ENCODE measurements around the gene POC5.
"Not testable (repeated sequence)": the region's sequence is repeated elsewhere in the genome, so short reads cannot be mapped to it uniquely, and the experiment has no call there.

POC5 gene

GRCh38 chr5:75726224-75726623 is 9.0 kb upstream of the POC5 start:
- not testable (repeated sequence) for H3K79me2 ChIP-seq (ENCODE audit: control insufficient read depth, insufficient read depth, low read length); H3K4me2 ChIP-seq (ENCODE audit: low read length); H3K4me3 ChIP-seq (ENCODE audit: low read length); H3K4ac ChIP-seq (ENCODE audit: low read depth, low read length); H3K56ac ChIP-seq (ENCODE audit: low read length); H3K27ac ChIP-seq (ENCODE audit: low read depth, low read length); H2BK15ac ChIP-seq (replicated peaks; ENCODE audit: low read depth); H3K23ac ChIP-seq (ENCODE audit: low read length); H2BK120ac ChIP-seq (ENCODE audit: low read depth, low read length); H2BK5ac ChIP-seq (ENCODE audit: low read length); H4K5ac ChIP-seq (ENCODE audit: low read length); H2AK5ac ChIP-seq (ENCODE audit: low read length); H3K27me3 ChIP-seq (ENCODE audit: insufficient read depth, low read length, poor library complexity); H3K79me1 ChIP-seq (ENCODE audit: low read length); DNase-seq; H3K36me3 ChIP-seq (ENCODE audit: control insufficient read depth, insufficient read depth, low read length); H3K18ac ChIP-seq (ENCODE audit: low read length); H4K8ac ChIP-seq (ENCODE audit: low read depth, low read length); H3K9ac ChIP-seq (ENCODE audit: low read length); H3K4me1 ChIP-seq (ENCODE audit: control insufficient read depth, low read depth, low read length)

- H3K4me1 ChIP-seq (ENCODE audit: control insufficient read depth, low read depth, low read length): no peaks in the 10 kb centered on the region
- no peak overlapping the region for H3K56ac ChIP-seq (ENCODE audit: low read length)
- no peaks in the 10 kb centered on the region for H3K79me1 ChIP-seq (ENCODE audit: low read length)
- H2BK120ac ChIP-seq (ENCODE audit: low read depth, low read length): no peak overlapping the region
- no peak for DNase-seq
- no peak overlapping the region for H2BK5ac ChIP-seq (ENCODE audit: low read length)
- H3K4ac ChIP-seq (ENCODE audit: low read depth, low read length): no peak overlapping the region
- H2AK5ac ChIP-seq (ENCODE audit: low read length): no peak overlapping the region
- H3K79me2 ChIP-seq (ENCODE audit: control insufficient read depth, insufficient read depth, low read length): no peaks in the 10 kb centered on the region
- no peak overlapping the region for H3K9ac ChIP-seq (ENCODE audit: low read length)
- no peak overlapping the region for H3K18ac ChIP-seq (ENCODE audit: low read length)
- H2BK15ac ChIP-seq (replicated peaks; ENCODE audit: low read depth): no peak overlapping the region
- no peaks in the 10 kb centered on the region for H3K27me3 ChIP-seq (ENCODE audit: insufficient read depth, low read length, poor library complexity)
- no peak overlapping the region for H3K4me3 ChIP-seq (ENCODE audit: low read length)
- no peak overlapping the region for H3K23ac ChIP-seq (ENCODE audit: low read length)
- no CpG with 5 or more reads among the region's 1 CpG for WGBS (ENCODE audit: extremely low coverage, insufficient coverage, low lambda C conversion rate)
- H4K8ac ChIP-seq (ENCODE audit: low read depth, low read length): no peak overlapping the region
- no peak overlapping the region for H3K4me2 ChIP-seq (ENCODE audit: low read length)
- H3K36me3 ChIP-seq (ENCODE audit: control insufficient read depth, insufficient read depth, low read length): no peaks in the 10 kb centered on the region
- H3K27ac ChIP-seq (ENCODE audit: low read depth, low read length): no peak overlapping the region
- no peak overlapping the region for H4K5ac ChIP-seq (ENCODE audit: low read length)
Measured at GRCh38 chr5:75723378-75723777, 6.1 kb upstream of the POC5 start.

- Histone ChIP-seq H3K18ac (ENCODE audit: low read length) (no peak overlapping the region), H3K56ac (ENCODE audit: low read length) (no peak overlapping the region), H3K23ac (ENCODE audit: low read length) (no peak overlapping the region), H4K8ac (ENCODE audit: low read depth, low read length) (no peak overlapping the region), H3K9ac (ENCODE audit: low read length) (no peak overlapping the region), H2BK15ac (replicated peaks; ENCODE audit: low read depth) (no peak overlapping the region), H3K4me2 (ENCODE audit: low read length) (no peak overlapping the region), H4K5ac (ENCODE audit: low read length) (no peak overlapping the region), H3K27me3 (ENCODE audit: insufficient read depth, low read length, poor library complexity) (no peaks in the 10 kb centered on the region), H3K79me1 (ENCODE audit: low read length) (no peaks in the 10 kb centered on the region), H3K79me2 (ENCODE audit: control insufficient read depth, insufficient read depth, low read length) (no peaks in the 10 kb centered on the region), H3K4me1 (ENCODE audit: control insufficient read depth, low read depth, low read length) (no peaks in the 10 kb centered on the region), H3K4me3 (ENCODE audit: low read length) (no peak overlapping the region), H3K36me3 (ENCODE audit: control insufficient read depth, insufficient read depth, low read length) (no peaks in the 10 kb centered on the region), H3K27ac (ENCODE audit: low read depth, low read length) (no peak overlapping the region), H2AK5ac (ENCODE audit: low read length) (no peak overlapping the region), H2BK5ac (ENCODE audit: low read length) (no peak overlapping the region), H2BK120ac (ENCODE audit: low read depth, low read length) (no peak overlapping the region), H3K4ac (ENCODE audit: low read depth, low read length) (no peak overlapping the region)
- DNase-seq: no peak
- no CpG with 5 or more reads among the region's 1 CpG for WGBS (ENCODE audit: extremely low coverage, insufficient coverage, low lambda C conversion rate)
Measured at GRCh38 chr5:75721573-75721972, 4.3 kb upstream of the POC5 start.

DNA sequence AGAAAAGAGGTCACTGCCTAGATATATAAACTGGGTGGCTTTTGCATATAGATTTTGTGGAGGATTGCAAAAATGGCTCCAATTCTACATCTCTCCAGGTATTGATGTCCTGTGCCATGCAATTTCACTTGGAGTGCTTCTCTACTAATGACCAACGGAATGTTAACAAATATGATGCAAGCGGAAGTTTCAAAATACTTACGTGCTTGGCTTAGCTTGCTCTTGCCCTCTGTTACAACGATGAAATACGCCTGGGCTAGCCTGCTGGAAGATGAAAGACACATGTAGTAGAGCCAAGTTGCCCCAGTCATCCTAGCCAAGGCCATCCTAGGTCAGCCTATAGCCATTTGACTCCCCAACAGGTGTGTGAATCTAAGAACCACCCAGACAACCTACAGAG is 3.6 kb upstream of the POC5 start:
- no peak overlapping the region for H3K18ac ChIP-seq (ENCODE audit: low read length)
- no peak overlapping the region for H2BK120ac ChIP-seq (ENCODE audit: low read depth, low read length)
- WGBS (ENCODE audit: extremely low coverage, insufficient coverage, low lambda C conversion rate): no CpG with 5 or more reads among the region's 5 CpGs
- no peak overlapping the region for H3K4ac ChIP-seq (ENCODE audit: low read depth, low read length)
- H3K79me2 ChIP-seq (ENCODE audit: control insufficient read depth, insufficient read depth, low read length): peaks cover 2% of the 10 kb centered on the region
- no peak overlapping the region for H3K4me3 ChIP-seq (ENCODE audit: low read length)
- H3K79me1 ChIP-seq (ENCODE audit: low read length): peaks cover 2% of the 10 kb centered on the region
- H3K36me3 ChIP-seq (ENCODE audit: control insufficient read depth, insufficient read depth, low read length): no peaks in the 10 kb centered on the region
- no peaks in the 10 kb centered on the region for H3K27me3 ChIP-seq (ENCODE audit: insufficient read depth, low read length, poor library complexity)
- no peak overlapping the region for H2AK5ac ChIP-seq (ENCODE audit: low read length)
- H4K5ac ChIP-seq (ENCODE audit: low read length): no peak overlapping the region
- H3K4me2 ChIP-seq (ENCODE audit: low read length): no peak overlapping the region
- H3K4me1 ChIP-seq (ENCODE audit: control insufficient read depth, low read depth, low read length): no peaks in the 10 kb centered on the region
- DNase-seq: no peak
- H3K27ac ChIP-seq (ENCODE audit: low read depth, low read length): no peak overlapping the region
- H3K56ac ChIP-seq (ENCODE audit: low read length): no peak overlapping the region
- H3K9ac ChIP-seq (ENCODE audit: low read length): no peak overlapping the region
- no peak overlapping the region for H4K8ac ChIP-seq (ENCODE audit: low read depth, low read length)
- H3K23ac ChIP-seq (ENCODE audit: low read length): no peak overlapping the region
- H2BK15ac ChIP-seq (replicated peaks; ENCODE audit: low read depth): no peak overlapping the region
- H2BK5ac ChIP-seq (ENCODE audit: low read length): no peak overlapping the region

- H3K27me3 ChIP-seq (ENCODE audit: insufficient read depth, low read length, poor library complexity): no peaks in the 10 kb centered on the region
- WGBS (ENCODE audit: extremely low coverage, insufficient coverage, low lambda C conversion rate): no CpG with 5 or more reads among the region's 7 CpGs
- no peaks in the 10 kb centered on the region for H3K36me3 ChIP-seq (ENCODE audit: control insufficient read depth, insufficient read depth, low read length)
Measured at GRCh38 chr5:75716715-75717081, 539 bp downstream of the POC5 start.

DNA sequence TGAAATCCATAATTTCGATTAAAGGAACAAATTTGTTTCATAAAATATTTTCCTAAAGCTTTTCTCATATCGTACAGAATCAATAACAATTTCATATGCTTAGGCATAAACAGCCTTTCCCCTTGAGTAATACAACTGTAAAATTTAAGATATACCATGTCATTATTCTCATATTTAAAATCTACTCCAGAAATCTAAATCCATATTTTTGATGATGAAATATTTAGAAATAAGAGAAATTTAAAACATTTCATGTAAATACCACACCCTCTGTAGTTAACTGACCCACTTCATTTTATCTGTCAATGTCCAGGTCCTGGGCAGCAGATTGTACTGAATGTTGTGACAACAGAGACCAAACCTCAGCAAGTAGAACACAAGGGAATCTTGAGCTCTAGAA is 5.1 kb downstream of the POC5 start:
- no CpG with 5 or more reads among the region's 2 CpGs for WGBS (ENCODE audit: extremely low coverage, insufficient coverage, low lambda C conversion rate)
- Histone ChIP-seq H3K4me1 (ENCODE audit: control insufficient read depth, low read depth, low read length) (no peaks in the 10 kb centered on the region), H3K4ac (ENCODE audit: low read depth, low read length) (no peak overlapping the region), H2BK15ac (replicated peaks; ENCODE audit: low read depth) (no peak overlapping the region), H4K5ac (ENCODE audit: low read length) (no peak overlapping the region), H3K79me1 (ENCODE audit: low read length) (peaks cover 8% of the 10 kb centered on the region), H3K36me3 (ENCODE audit: control insufficient read depth, insufficient read depth, low read length) (no peaks in the 10 kb centered on the region), H4K8ac (ENCODE audit: low read depth, low read length) (no peak overlapping the region), H2AK5ac (ENCODE audit: low read length) (no peak overlapping the region), H3K27ac (ENCODE audit: low read depth, low read length) (no peak overlapping the region), H3K23ac (ENCODE audit: low read length) (no peak overlapping the region), H3K9ac (ENCODE audit: low read length) (no peak overlapping the region), H3K4me3 (ENCODE audit: low read length) (no peak overlapping the region), H2BK5ac (ENCODE audit: low read length) (no peak overlapping the region), H2BK120ac (ENCODE audit: low read depth, low read length) (no peak overlapping the region), H3K27me3 (ENCODE audit: insufficient read depth, low read length, poor library complexity) (no peaks in the 10 kb centered on the region), H3K56ac (ENCODE audit: low read length) (no peak overlapping the region), H3K4me2 (ENCODE audit: low read length) (no peak overlapping the region), H3K79me2 (ENCODE audit: control insufficient read depth, insufficient read depth, low read length) (peaks cover 5% of the 10 kb centered on the region), H3K18ac (ENCODE audit: low read length) (no peak overlapping the region)
- no peak for DNase-seq

More at GRCh38 chr5:75716715-75717081, 539 bp downstream of the POC5 start:
- H3K9ac ChIP-seq (ENCODE audit: low read length): peak overlapping the region; percentile 89
- H3K23ac ChIP-seq (ENCODE audit: low read length): no peak overlapping the region
- no peak overlapping the region for H4K8ac ChIP-seq (ENCODE audit: low read depth, low read length)
- peak overlapping the region; percentile 99 for H3K56ac ChIP-seq (ENCODE audit: low read length)
- no peak overlapping the region for H3K4ac ChIP-seq (ENCODE audit: low read depth, low read length)
- no peak overlapping the region for H4K5ac ChIP-seq (ENCODE audit: low read length)
- H3K18ac ChIP-seq (ENCODE audit: low read length): no peak overlapping the region
- peaks cover 8% of the 10 kb centered on the region for H3K79me1 ChIP-seq (ENCODE audit: low read length)
- no peak for DNase-seq
- H3K4me1 ChIP-seq (ENCODE audit: control insufficient read depth, low read depth, low read length): no peaks in the 10 kb centered on the region
- peak overlapping the region; percentile 39 for H3K4me2 ChIP-seq (ENCODE audit: low read length)
- H2BK120ac ChIP-seq (ENCODE audit: low read depth, low read length): no peak overlapping the region
- H2BK5ac ChIP-seq (ENCODE audit: low read length): no peak overlapping the region
- H3K27ac ChIP-seq (ENCODE audit: low read depth, low read length): peak overlapping the region; percentile 90
- peaks cover 5% of the 10 kb centered on the region for H3K79me2 ChIP-seq (ENCODE audit: control insufficient read depth, insufficient read depth, low read length)
- no peak overlapping the region for H2BK15ac ChIP-seq (replicated peaks; ENCODE audit: low read depth)
- peak overlapping the region; percentile 95 for H3K4me3 ChIP-seq (ENCODE audit: low read length)
- H2AK5ac ChIP-seq (ENCODE audit: low read length): no peak overlapping the region
